OCI-LY3 (cell line): ENCODE measurements around the gene FAM120A.

Experiments
- H2AFZ ChIP-seq: fragments of 200-600, 300-600 bp; shearing (Covaris generic); 2 replicates; pipeline ENCODE4 v1.6.0; 2014; ENCODE audit warnings: antibody characterized with exemption, low read depth, low read length
- H3K27ac ChIP-seq: fragments of 200-600, 300-600 bp; sonication (generic); 2 replicates; pipeline ENCODE4 v1.5.1; 2014; ENCODE audit warnings: mild to moderate bottlenecking, low read length, moderate library complexity, mixed read lengths
- H3K27me3 ChIP-seq: fragments of 200-600, 300-600 bp; sonication (generic); 2 replicates; pipeline ENCODE4 v1.6.1; 2014; ENCODE audit warnings: low read depth, low read length, mixed read lengths
- H3K36me3 ChIP-seq: fragments of 200-600, 300-600 bp; sonication (generic); replicated peaks from 2 replicates; pipeline ENCODE3; 2014; ENCODE audit warnings: low read depth, low read length, mixed read lengths
- H3K4me1 ChIP-seq: fragments of 300-600, 200-600 bp; sonication (generic); 2 replicates; pipeline ENCODE4 v1.6.1; 2014; ENCODE audit warnings: low read length, mixed read lengths
- H3K4me2 ChIP-seq: fragments of 200-600, 300-600 bp; sonication (generic); 2 replicates; pipeline ENCODE4 v1.6.1; 2014; ENCODE audit warnings: low read length, mixed read lengths
- H3K4me3 ChIP-seq: fragments of 300-600, 200-600 bp; sonication (generic); 2 replicates; pipeline ENCODE4 v1.5.1; 2014; ENCODE audit warnings: antibody characterized with exemption, mild to moderate bottlenecking, low read length, moderate library complexity
- H3K79me2 ChIP-seq: fragments of 300-600, 200-600 bp; shearing (Covaris generic); 2 replicates; pipeline ENCODE4 v1.6.1; 2014; ENCODE audit warnings: mild to moderate bottlenecking, low read length, mixed read lengths
- H3K9ac ChIP-seq: fragments of 300-600, 200-600 bp; shearing (Covaris generic); 2 replicates; pipeline ENCODE4 v1.6.0; 2014; ENCODE audit warnings: mild to moderate bottlenecking, low read length, moderate library complexity
- H3K9me3 ChIP-seq: fragments of 200-600, 300-600 bp; shearing (Covaris generic); 2 replicates; pipeline ENCODE4 v1.6.1; 2014; ENCODE audit warnings: low read length, mixed read lengths; ENCODE audit not compliant: insufficient read depth
- H4K20me1 ChIP-seq: fragments of 200-600, 300-600 bp; sonication (generic); 2 replicates; pipeline ENCODE4 v1.6.1; 2016; ENCODE audit warnings: low read length, mixed read lengths; ENCODE audit not compliant: insufficient read depth
- CTCF ChIP-seq: fragments of 200-600, 300-600 bp; sonication (generic); IDR thresholded peaks from 2 replicates; pipeline ENCODE4 v1.5.1; 2014; ENCODE audit warnings: antibody characterized with exemption, low read length, low read depth
- EZH2phosphoT487 ChIP-seq: fragments of 200-600 bp; shearing (Covaris generic); IDR thresholded peaks from 2 replicates; pipeline ENCODE4 v1.6.1; 2018; ENCODE audit warnings: antibody characterized with exemption, mixed run types, low read depth

FAM120A gene

GRCh38 chr9:93480728-93481324 is 29.3 kb downstream of the FAM120A start:
- Histone ChIP-seq H3K9ac (no peak overlapping the region), H2AFZ (no peak overlapping the region), H3K36me3 (peaks cover 29% of the 10 kb centered on the region), H3K4me1 (no peaks in the 10 kb centered on the region; the same call in 1 of the 2 replicates), H4K20me1 (peaks cover 11% of the 10 kb centered on the region), H3K27me3 (no peaks in the 10 kb centered on the region), H3K4me3 (no peak overlapping the region), H3K9me3 (no peaks in the 10 kb centered on the region), H3K79me2 (peaks cover 58% of the 10 kb centered on the region), H3K4me2 (no peak overlapping the region), H3K27ac (no peak overlapping the region)
- TF ChIP-seq CTCF (no peak), EZH2phosphoT487 (no peak)

GRCh38 chr9:93483497-93483896 is 32.0 kb downstream of the FAM120A start:
- Histone ChIP-seq H4K20me1 (peaks cover 12% of the 10 kb centered on the region), H3K9ac (no peak overlapping the region), H3K27me3 (no peaks in the 10 kb centered on the region), H3K79me2 (peaks cover 55% of the 10 kb centered on the region), H3K4me3 (no peak overlapping the region), H3K9me3 (no peaks in the 10 kb centered on the region), H2AFZ (no peak overlapping the region), H3K36me3 (peaks cover 26% of the 10 kb centered on the region), H3K27ac (no peak overlapping the region), H3K4me2 (no peak overlapping the region), H3K4me1 (no peaks in the 10 kb centered on the region)
- TF ChIP-seq EZH2phosphoT487: no peak
- TF ChIP-seq CTCF: no peak

GRCh38 chr9:93486268-93486667 is 34.8 kb downstream of the FAM120A start:
- Histone ChIP-seq H3K27ac (no peak overlapping the region), H3K36me3 (peaks cover 32% of the 10 kb centered on the region), H3K4me2 (no peak overlapping the region)

GRCh38 chr9:93488244-93488643 is 36.8 kb downstream of the FAM120A start:
- peaks cover 15% of the 10 kb centered on the region for H3K4me1 ChIP-seq
- H3K4me3 ChIP-seq: no peak overlapping the region
- H3K9me3 ChIP-seq: no peaks in the 10 kb centered on the region
- no peak overlapping the region for H3K27ac ChIP-seq
- peaks cover 26% of the 10 kb centered on the region for H4K20me1 ChIP-seq
- no peak overlapping the region for H3K9ac ChIP-seq
- no peak overlapping the region for H3K4me2 ChIP-seq
- no peak overlapping the region for H2AFZ ChIP-seq
- TF ChIP-seq CTCF (no peak), EZH2phosphoT487 (no peak)
- H3K27me3 ChIP-seq: no peaks in the 10 kb centered on the region
- peaks cover 30% of the 10 kb centered on the region for H3K36me3 ChIP-seq
- peaks cover 62% of the 10 kb centered on the region for H3K79me2 ChIP-seq

More at GRCh38 chr9:93486268-93486667, 34.8 kb downstream of the FAM120A start:
- no peak for TF ChIP-seq EZH2phosphoT487
- no peak for TF ChIP-seq CTCF
- Histone ChIP-seq H3K27me3 (no peaks in the 10 kb centered on the region), H3K79me2 (peaks cover 60% of the 10 kb centered on the region), H3K4me1 (peaks cover 15% of the 10 kb centered on the region), H4K20me1 (peaks cover 29% of the 10 kb centered on the region), H3K9me3 (no peaks in the 10 kb centered on the region), H2AFZ (no peak overlapping the region), H3K4me3 (no peak overlapping the region), H3K9ac (no peak overlapping the region)
